H1 (cell line): Measurements from ENCODE around the gene ZSWIM6.

Experiments
- ATF3 ChIP-seq: IDR thresholded peaks from 2 replicates; pipeline ENCODE4 v1.6.1; 2011; ENCODE audit warnings: low read depth, mild to moderate bottlenecking, low read length; ENCODE audit not compliant: insufficient read depth
- CHD2 ChIP-seq: IDR thresholded peaks from 2 replicates; pipeline ENCODE4 v1.6.1; 2012; ENCODE audit warnings: low read length, improper control_type of control experiment
- EZH2 ChIP-seq: fragments of 200-600 bp; sonication (generic); IDR thresholded peaks from 2 replicates; pipeline ENCODE4 v1.7.1; 2012; ENCODE audit warnings: low read depth, mild to moderate bottlenecking, moderate library complexity, low read length, inconsistent platforms; ENCODE audit not compliant: severe bottlenecking
- KDM5A ChIP-seq: fragments of 200-600 bp; IDR thresholded peaks from 2 replicates; pipeline ENCODE4 v1.7.1; 2012; ENCODE audit warnings: mild to moderate bottlenecking, low read length, inconsistent platforms, mixed read lengths
- PHF8 ChIP-seq: fragments of 200-600 bp; sonication (generic); conservative IDR thresholded peaks from 2 replicates; pipeline ENCODE4 v1.7.1; 2012; ENCODE audit warnings: low read depth, mild to moderate bottlenecking, inconsistent platforms, low read length, moderate library complexity
- POLR2A ChIP-seq, 2 experiments: IDR thresholded peaks; 1 replicate in 1 of 2; 2 replicates in 1 of 2; pipeline ENCODE4 v1.6.1; 2011; ENCODE audit warnings: low read depth in 2 of 2, low read length in 2 of 2, mild to moderate bottlenecking in 2 of 2; ENCODE audit errors: control extremely low read depth in 1 of 2
- POLR2AphosphoS5 ChIP-seq: IDR thresholded peaks from 2 replicates; pipeline ENCODE4 v1.6.1; 2011; ENCODE audit warnings: low read depth, low read length
- TEAD4 ChIP-seq: IDR thresholded peaks from 2 replicates; pipeline ENCODE4 v1.6.1; 2012; ENCODE audit warnings: low read depth, low read length, inconsistent platforms, mixed read lengths
- TF ChIP-seq, protein P1 (sequence below): IDR thresholded peaks from 2 replicates; pipeline ENCODE4 v1.6.1; 2011; ENCODE audit warnings: low read length, improper control_type of control experiment
- TF ChIP-seq, protein P2 (sequence below), 3 experiments: IDR thresholded peaks; 1 replicate in 2 of 3; 2 replicates in 1 of 3; pipeline versions ENCODE4 v1.5.1 to v1.6.1; 2011; ENCODE audit warnings: low read length in 3 of 3, mild to moderate bottlenecking in 3 of 3, inconsistent platforms in 2 of 3, low read depth in 1 of 3, moderate library complexity in 1 of 3; ENCODE audit not compliant: insufficient read depth in 1 of 3; ENCODE audit errors: control extremely low read depth in 1 of 3

- TF ChIP-seq POLR2A (IDR thresholded peaks at IDR 0.05; ENCODE audit: control extremely low read depth in 1 of 2, low read depth in 2 of 2, low read length in 2 of 2) (no peak), CHD2 (no peak), TEAD4 (no peak), EZH2 (no peak), ATF3 (no peak), PHF8 (no peak), KDM5A (no peak), POLR2AphosphoS5 (no peak)
- TF ChIP-seq, protein P1, sequence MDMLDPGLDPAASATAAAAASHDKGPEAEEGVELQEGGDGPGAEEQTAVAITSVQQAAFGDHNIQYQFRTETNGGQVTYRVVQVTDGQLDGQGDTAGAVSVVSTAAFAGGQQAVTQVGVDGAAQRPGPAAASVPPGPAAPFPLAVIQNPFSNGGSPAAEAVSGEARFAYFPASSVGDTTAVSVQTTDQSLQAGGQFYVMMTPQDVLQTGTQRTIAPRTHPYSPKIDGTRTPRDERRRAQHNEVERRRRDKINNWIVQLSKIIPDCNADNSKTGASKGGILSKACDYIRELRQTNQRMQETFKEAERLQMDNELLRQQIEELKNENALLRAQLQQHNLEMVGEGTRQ = no peak
- TF ChIP-seq, protein P2, sequence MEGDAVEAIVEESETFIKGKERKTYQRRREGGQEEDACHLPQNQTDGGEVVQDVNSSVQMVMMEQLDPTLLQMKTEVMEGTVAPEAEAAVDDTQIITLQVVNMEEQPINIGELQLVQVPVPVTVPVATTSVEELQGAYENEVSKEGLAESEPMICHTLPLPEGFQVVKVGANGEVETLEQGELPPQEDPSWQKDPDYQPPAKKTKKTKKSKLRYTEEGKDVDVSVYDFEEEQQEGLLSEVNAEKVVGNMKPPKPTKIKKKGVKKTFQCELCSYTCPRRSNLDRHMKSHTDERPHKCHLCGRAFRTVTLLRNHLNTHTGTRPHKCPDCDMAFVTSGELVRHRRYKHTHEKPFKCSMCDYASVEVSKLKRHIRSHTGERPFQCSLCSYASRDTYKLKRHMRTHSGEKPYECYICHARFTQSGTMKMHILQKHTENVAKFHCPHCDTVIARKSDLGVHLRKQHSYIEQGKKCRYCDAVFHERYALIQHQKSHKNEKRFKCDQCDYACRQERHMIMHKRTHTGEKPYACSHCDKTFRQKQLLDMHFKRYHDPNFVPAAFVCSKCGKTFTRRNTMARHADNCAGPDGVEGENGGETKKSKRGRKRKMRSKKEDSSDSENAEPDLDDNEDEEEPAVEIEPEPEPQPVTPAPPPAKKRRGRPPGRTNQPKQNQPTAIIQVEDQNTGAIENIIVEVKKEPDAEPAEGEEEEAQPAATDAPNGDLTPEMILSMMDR (IDR thresholded peaks at IDR 0.05; ENCODE audit: control extremely low read depth in 1 of 3, insufficient read depth in 1 of 3, low read depth in 1 of 3, low read length in 3 of 3) = no peak
Observed at GRCh38 chr5:61352180-61352579, 20.1 kb downstream of the ZSWIM6 start.
